ENCODE data around the gene SS18.
"Not testable (repeated sequence)": the region's sequence is repeated elsewhere in the genome, so short reads cannot be mapped to it uniquely, and the experiment has no call there.

SS18 gene

DNA sequence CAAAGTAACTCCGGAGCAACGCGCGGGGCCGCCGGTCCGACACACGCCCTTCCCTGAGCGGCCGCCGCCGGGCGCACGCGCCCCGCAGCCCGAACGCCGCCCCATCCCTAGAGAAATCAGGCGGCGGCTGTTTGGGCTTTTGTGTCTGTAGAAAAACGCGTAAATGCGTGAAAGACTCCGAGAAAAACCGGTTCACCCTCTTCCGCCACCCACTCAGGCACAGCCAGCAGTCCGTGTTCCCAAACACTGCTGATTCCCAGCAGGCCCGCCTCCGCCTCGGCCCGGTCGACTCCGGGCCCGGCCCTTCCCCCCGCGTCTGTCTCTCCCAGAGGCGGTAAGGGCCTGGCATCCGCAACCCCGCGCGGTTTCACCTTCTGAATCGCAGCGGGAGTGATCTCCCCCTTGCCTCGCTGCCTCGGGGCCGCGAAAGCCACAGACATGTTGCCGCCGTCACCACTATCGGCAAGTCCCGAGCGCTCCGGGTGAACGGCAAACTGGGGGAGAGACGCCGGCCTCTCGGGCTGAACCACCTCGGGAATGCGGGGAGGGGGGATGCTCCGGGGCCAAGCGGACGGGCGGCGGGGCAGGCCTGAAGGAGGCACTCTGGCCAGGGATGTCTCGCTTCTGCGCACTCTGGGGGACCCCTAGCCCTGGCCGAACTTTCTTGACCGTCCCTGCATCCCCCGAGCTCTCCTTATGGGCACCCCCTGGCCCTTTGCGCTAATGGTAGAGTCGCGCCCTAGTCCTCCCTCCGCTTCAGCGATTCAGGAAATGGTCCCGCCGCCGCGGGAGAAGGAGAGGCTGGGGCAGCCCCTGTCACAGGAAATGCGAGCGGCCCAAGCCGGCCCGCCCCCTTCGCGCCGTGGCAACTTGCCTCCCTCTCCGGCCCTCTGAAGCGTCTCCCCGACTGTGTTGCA is at the start of gene SS18:
SS18 (minus strand) TSS at position 484 of the 917 bp plus-strand sequence; CDS start at position 440, 44 bp downstream.
- DNase-seq: peak; percentile 97

GRCh38 chr18:26135548-26135947 is 45.1 kb upstream of the SS18 start:
- DNase-seq: no peak

DNA sequence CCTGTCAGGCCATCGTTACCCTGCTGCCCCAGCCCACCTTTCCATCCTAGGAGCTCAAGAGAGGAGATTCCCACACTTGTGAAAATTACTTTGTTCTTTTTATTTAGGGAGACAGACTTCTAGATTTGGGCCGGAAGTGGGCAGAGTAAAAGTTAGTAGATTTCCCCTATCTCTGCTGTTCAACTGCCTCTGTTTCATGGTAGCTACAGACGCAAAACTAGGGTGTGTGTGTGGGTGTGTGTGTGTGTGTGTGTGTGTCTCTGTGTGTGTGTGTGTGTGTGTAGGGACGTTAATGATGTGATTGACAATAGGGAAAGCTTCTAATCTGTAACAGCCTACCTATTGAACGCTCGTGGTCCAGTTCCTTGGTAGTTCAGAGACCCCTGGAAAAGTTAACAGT is 43.7 kb upstream of the SS18 start:
- no peak for DNase-seq

- peak; percentile 74 for DNase-seq
These were observed 43.2 kb upstream of the SS18 start, which contains the start of gene PSMA8 for GRCh38 chr18:26133652-26134051. Gene PSMA8, plus strand, starts transcription at chr18:26133869. Its CDS starts 97 bp downstream, at chr18:26133966.

- not testable (repeated sequence) for DNase-seq
These were observed 37.8 kb upstream of the SS18 start for GRCh38 chr18:26128192-26128591.

- no peak for DNase-seq
These were observed 37.4 kb upstream of the SS18 start for GRCh38 chr18:26127786-26128185.

DNA sequence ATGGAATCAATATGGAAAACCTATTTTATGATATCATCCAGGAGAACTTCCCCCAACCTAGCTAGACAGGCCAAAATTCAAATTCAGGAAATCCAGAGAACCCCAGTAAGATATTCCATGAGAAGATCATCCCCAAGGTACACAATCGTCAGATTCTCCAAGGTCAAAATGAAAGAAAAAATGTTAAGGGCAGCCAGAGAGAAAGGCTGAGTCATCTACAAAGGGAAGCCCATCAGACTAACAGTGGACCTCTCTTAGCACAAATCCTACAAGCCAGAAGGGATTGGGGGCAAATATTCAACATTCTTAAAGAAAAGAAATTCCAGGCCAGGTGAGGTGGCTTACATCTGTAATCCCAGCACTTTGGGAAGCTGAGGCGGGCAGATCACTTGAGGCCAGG is 31.6 kb upstream of the SS18 start:
- not testable (repeated sequence) for DNase-seq

DNA sequence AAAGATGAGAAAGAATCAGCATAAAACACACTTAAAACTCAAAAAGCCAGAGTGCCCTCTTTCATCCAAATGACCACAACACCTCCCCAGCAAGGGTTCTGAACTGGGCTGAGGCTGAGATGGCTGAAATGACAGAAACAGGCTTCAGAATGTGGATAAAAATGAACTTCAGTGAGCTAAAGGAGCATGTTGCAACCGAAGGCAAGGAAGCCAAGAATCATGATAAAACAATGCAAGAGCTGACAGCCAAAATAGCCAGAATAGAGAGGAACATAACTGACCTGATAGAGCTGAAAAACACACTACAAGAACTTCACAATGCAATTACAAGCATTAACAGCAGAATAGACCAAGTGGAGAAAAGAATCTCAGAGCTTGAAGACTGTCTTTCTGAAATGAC is 31.1 kb upstream of the SS18 start:
- no peak for DNase-seq

DNA sequence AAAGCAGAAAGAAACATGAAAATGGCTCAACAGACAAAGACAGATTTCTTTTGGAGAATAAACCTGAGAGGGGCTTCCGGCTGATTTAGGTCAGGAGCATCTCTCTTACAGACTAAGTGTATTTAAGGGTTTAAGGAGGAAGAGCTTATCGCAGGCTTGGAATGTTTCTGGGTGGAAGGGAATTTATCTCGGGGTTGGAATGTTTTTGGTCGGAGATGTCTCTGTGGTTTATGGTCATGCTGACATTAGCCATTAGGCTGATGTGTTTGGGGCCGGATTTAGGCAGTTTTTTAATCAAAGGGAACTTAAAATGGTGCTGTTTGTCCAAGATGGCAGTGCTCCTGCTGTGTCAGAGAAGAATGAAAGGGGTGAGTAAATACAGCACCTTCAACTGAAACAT is 28.8 kb upstream of the SS18 start:
- DNase-seq: no peak

- no peak for DNase-seq
These were observed 13.6 kb upstream of the SS18 start for GRCh38 chr18:26104035-26104434.

DNA sequence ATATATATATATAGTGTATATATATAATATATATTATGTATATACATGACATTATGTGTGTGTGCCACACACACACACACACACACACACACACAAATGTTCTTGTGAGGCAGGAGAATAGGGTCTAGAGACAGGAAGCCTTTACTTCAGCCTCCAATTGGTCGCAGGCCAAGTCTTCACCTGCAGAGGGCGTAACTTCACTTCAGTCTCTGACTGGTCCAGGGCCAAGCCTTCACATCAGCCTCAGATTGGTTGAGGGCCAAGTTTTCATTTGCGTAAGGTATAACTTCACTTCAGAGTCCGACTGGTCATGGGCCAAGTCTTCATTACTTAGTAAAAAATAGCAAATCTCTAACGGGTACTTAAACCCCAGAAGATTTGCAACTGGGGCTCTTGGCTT is 13.2 kb upstream of the SS18 start:
- no peak for DNase-seq

- no peak for DNase-seq
These were observed 7.2 kb upstream of the SS18 start for GRCh38 chr18:26097563-26097962.

DNA sequence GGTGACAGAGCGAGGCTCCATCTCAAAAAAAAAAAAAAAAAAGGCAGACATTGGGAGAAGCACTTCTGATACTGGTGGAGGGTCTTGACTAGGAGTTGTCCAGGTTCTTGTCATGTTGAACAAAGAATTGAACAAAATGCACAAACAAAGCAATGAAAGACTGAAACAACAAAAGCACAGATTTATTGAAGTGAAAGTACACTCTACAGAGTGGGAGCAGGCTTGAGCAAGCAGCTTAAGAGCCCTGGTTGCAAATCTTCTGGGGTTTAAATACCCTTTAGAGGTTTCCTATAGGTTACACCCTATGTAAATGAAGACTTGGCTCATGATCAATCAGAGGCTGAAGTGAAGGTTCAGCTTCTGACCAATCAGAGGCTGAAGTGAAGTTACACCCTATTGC is 6.4 kb upstream of the SS18 start:
- DNase-seq: no peak

- DNase-seq: no peak
These were observed 726 bp upstream of the SS18 start for GRCh38 chr18:26091047-26091630.

GRCh38 chr18:26089293-26090129 is 902 bp downstream of the SS18 start:
- DNase-seq: no peak

- DNase-seq: no peak
These were observed 1.9 kb downstream of the SS18 start for GRCh38 chr18:26088487-26088886.

GRCh38 chr18:26086959-26087358 is 3.5 kb downstream of the SS18 start:
- DNase-seq: no peak

GRCh38 chr18:26085056-26085455 is 5.4 kb downstream of the SS18 start:
- no peak for DNase-seq

GRCh38 chr18:26083099-26083498 is 7.3 kb downstream of the SS18 start:
- no peak for DNase-seq

GRCh38 chr18:26082475-26082874 is 7.9 kb downstream of the SS18 start:
- no peak for DNase-seq

DNA sequence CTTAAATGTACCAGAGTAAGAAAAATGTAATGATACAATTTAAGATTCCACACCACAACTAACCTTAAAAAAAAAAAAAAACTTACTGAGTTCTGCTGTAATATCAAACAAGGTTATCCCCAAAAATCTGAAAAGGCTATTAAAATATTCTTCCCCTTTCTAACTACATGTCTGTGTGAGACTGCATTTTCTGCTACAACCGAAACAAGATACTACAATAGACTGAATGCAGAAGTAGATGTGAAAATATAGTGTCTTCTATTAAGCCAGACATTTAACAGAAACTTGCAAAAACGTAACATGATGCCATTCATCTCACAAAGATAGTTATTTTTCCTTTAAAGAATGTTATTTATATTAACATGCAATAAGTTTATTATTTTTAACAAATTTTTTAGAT is 16.2 kb downstream of the SS18 start:
- no peak for DNase-seq

DNA sequence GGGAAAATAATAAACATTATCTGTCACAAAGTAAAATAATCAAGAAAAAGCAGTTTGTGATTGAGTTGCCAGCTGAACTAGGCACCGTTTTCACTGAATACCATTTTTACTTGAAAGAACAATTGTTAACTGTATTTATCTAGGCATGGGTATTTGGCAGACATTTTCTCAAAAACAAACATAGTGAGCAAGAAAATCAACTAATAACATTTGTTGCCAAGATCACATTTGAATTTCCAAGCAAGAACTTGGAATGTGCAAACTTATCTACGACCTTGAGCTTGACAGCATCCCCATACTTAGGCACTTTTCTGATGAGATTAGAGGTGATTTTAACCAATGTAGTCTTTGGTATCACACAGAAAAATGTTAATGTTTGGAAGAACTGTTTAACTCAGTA is 16.7 kb downstream of the SS18 start:
- DNase-seq: no peak

DNA sequence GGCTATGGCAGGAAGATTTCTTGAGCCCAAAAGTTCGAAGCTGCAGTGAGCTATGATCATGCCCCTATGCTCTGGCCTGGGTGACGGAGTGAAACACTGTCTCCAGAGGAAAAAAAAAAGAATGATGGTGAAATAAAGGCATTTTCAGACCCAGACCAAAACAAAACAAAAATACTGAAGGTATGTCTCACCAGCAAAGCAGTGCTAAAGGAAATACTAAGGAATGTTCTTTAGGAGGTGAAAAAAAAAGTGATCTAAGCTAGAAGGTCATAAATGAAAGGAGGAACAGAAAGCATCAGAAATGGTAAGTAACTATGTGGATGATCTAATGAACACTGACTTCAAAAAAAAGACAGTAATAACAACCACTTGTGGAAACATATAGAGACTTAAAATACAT is 18.7 kb downstream of the SS18 start:
- DNase-seq: no peak

Measured in activated CD8-positive, alpha-beta memory T cell treated with anti-CD3 and anti-CD28 coated beads for 24 hours (primary cell).